Duodenal mucosa (tissue), 2 donors: ENCODE data around the gene CDCP2.
"Not testable (repeated sequence)": the region's sequence is repeated elsewhere in the genome, so short reads cannot be mapped to it uniquely, and the experiment has no call there.

Experiments
- H3K27ac ChIP-seq: one replicate; pipeline ENCODE4 v1.7.0; 2013; ENCODE audit warnings: low read depth, low read length
- H3K27me3 ChIP-seq, 2 donors: one replicate each; pipeline ENCODE4 v1.7.0; 2013; ENCODE audit warnings: low read length in 2 of 2, control low read depth in 1 of 2; ENCODE audit not compliant: insufficient read depth in 2 of 2, control insufficient read depth in 1 of 2
- H3K36me3 ChIP-seq, 2 donors: one replicate each; pipeline ENCODE4 v1.7.0; 2013; ENCODE audit warnings: low read length in 2 of 2, control low read depth in 1 of 2; ENCODE audit not compliant: insufficient read depth in 2 of 2, control insufficient read depth in 1 of 2
- H3K4me1 ChIP-seq, 2 donors: one replicate each; pipeline ENCODE4 v1.7.0; 2013; ENCODE audit warnings: low read length in 2 of 2, control low read depth in 1 of 2; ENCODE audit not compliant: insufficient read depth in 2 of 2, control insufficient read depth in 1 of 2
- H3K4me3 ChIP-seq, 2 donors: one replicate each; pipeline ENCODE4 v1.7.0; 2013; ENCODE audit warnings: low read length in 2 of 2, low read depth in 1 of 2
- H3K9ac ChIP-seq, 2 donors: one replicate each; pipeline ENCODE4 v1.7.0; 2013; ENCODE audit warnings: low read length in 2 of 2, low read depth in 1 of 2
- H3K9me3 ChIP-seq, 2 donors: one replicate each; pipeline ENCODE4 v1.7.0; 2013; ENCODE audit warnings: low read length in 2 of 2, control low read depth in 1 of 2; ENCODE audit not compliant: control insufficient read depth in 1 of 2

CDCP2 gene

GRCh38 chr1:54168206-54168965 is 15.6 kb upstream of the CDCP2 start:
- H3K27ac ChIP-seq, result no peak overlapping the region
- H3K4me1 ChIP-seq, result peaks cover 6 to 11% of the 10 kb centered on the region in 2 donors
- no peak overlapping the region for H3K4me3 ChIP-seq
- H3K36me3 ChIP-seq, result no peaks in the 10 kb centered on the region
- no peak overlapping the region for H3K9ac ChIP-seq
- H3K9me3 ChIP-seq, result no peaks in the 10 kb centered on the region
- H3K27me3 ChIP-seq, result no peaks in the 10 kb centered on the region

GRCh38 chr1:54167422-54168139 is 14.8 kb upstream of the CDCP2 start:
- no peaks in the 10 kb centered on the region for H3K36me3 ChIP-seq
- peaks cover 13 to 15% of the 10 kb centered on the region in 2 donors for H3K4me1 ChIP-seq
- H3K27ac ChIP-seq, result no peak overlapping the region
- H3K27me3 ChIP-seq, result no peaks in the 10 kb centered on the region
- no peak overlapping the region for H3K9ac ChIP-seq
- H3K4me3 ChIP-seq, result no peak overlapping the region
- no peaks in the 10 kb centered on the region for H3K9me3 ChIP-seq

GRCh38 chr1:54166357-54166756 is 13.6 kb upstream of the CDCP2 start:
- H3K4me1 ChIP-seq, result peaks cover 18 to 20% of the 10 kb centered on the region in 2 donors
- H3K27me3 ChIP-seq, H3K27ac ChIP-seq, H3K4me3 ChIP-seq, H3K9ac ChIP-seq, H3K9me3 ChIP-seq, H3K36me3 ChIP-seq: not testable (repeated sequence)

GRCh38 chr1:54165146-54165545 is 12.3 kb upstream of the CDCP2 start:
- Histone ChIP-seq H3K4me1 (peaks cover 19 to 22% of the 10 kb centered on the region in 2 donors), H3K9ac (no peak overlapping the region), H3K27ac (no peak overlapping the region), H3K4me3 (no peak overlapping the region), H3K36me3 (no peaks in the 10 kb centered on the region), H3K9me3 (no peaks in the 10 kb centered on the region), H3K27me3 (no peaks in the 10 kb centered on the region)

GRCh38 chr1:54163573-54163972 is 10.8 kb upstream of the CDCP2 start:
- Histone ChIP-seq H3K27me3 (no peaks in the 10 kb centered on the region), H3K4me1 (peaks cover 19 to 22% of the 10 kb centered on the region in 2 donors), H3K36me3 (no peaks in the 10 kb centered on the region), H3K4me3 (no peak overlapping the region), H3K9ac (no peak overlapping the region), H3K9me3 (no peaks in the 10 kb centered on the region), H3K27ac (no peak overlapping the region)

GRCh38 chr1:54163051-54163450 is 10.3 kb upstream of the CDCP2 start:
- Histone ChIP-seq H3K9me3 (no peaks in the 10 kb centered on the region), H3K27me3 (no peaks in the 10 kb centered on the region), H3K36me3 (no peaks in the 10 kb centered on the region), H3K9ac (no peak overlapping the region), H3K27ac (no peak overlapping the region), H3K4me3 (no peak overlapping the region), H3K4me1 (peaks cover 19 to 26% of the 10 kb centered on the region in 2 donors)

- no peak overlapping the region for H3K27ac ChIP-seq
- H3K9me3 ChIP-seq, result no peaks in the 10 kb centered on the region
- H3K4me3 ChIP-seq, result no peak overlapping the region
- H3K36me3 ChIP-seq, result no peaks in the 10 kb centered on the region
- H3K4me1 ChIP-seq, result peaks cover 19 to 34% of the 10 kb centered on the region in 2 donors
- H3K27me3 ChIP-seq, result no peaks in the 10 kb centered on the region
- H3K9ac ChIP-seq, result no peak overlapping the region
Observed at GRCh38 chr1:54161495-54162168, 8.8 kb upstream of the CDCP2 start.

- Histone ChIP-seq H3K4me3 (no peak overlapping the region), H3K27ac (no peak overlapping the region), H3K9me3 (no peaks in the 10 kb centered on the region), H3K9ac (no peak overlapping the region), H3K36me3 (no peaks in the 10 kb centered on the region), H3K4me1 (peaks cover 19 to 34% of the 10 kb centered on the region in 2 donors), H3K27me3 (no peaks in the 10 kb centered on the region)
Observed at GRCh38 chr1:54160351-54160750, 7.6 kb upstream of the CDCP2 start.

- no peak overlapping the region for H3K27ac ChIP-seq
- peaks cover 19 to 34% of the 10 kb centered on the region in 2 donors for H3K4me1 ChIP-seq
Observed at GRCh38 chr1:54159733-54160316, 7.0 kb upstream of the CDCP2 start.

GRCh38 chr1:54158071-54158470 is 5.3 kb upstream of the CDCP2 start:
- Histone ChIP-seq H3K27ac (no peak overlapping the region), H3K9ac (no peak overlapping the region), H3K27me3 (no peaks in the 10 kb centered on the region), H3K4me3 (no peak overlapping the region), H3K36me3 (no peaks in the 10 kb centered on the region), H3K9me3 (no peaks in the 10 kb centered on the region), H3K4me1 (peaks cover 17 to 30% of the 10 kb centered on the region in 2 donors)

More at GRCh38 chr1:54159733-54160316, 7.0 kb upstream of the CDCP2 start:
- H3K36me3 ChIP-seq, result no peaks in the 10 kb centered on the region
- H3K4me3 ChIP-seq, result no peak overlapping the region
- no peaks in the 10 kb centered on the region for H3K9me3 ChIP-seq
- no peak overlapping the region for H3K9ac ChIP-seq
- no peaks in the 10 kb centered on the region for H3K27me3 ChIP-seq
